Activated naive CD4-positive, alpha-beta T cell treated with anti-CD3 and anti-CD28 coated beads, Interleukin-2, amount 50 U/mL, for 24 hours (primary cell): ENCODE results near the gene NACA.
"Not testable (repeated sequence)": the region's sequence is repeated elsewhere in the genome, so short reads cannot be mapped to it uniquely, and the experiment has no call there.

Experiments
- H3K27ac Mint-ChIP-seq: one replicate; pipeline ENCODE4 v1.8.0; 2021; ENCODE audit warnings: mild to moderate bottlenecking, mixed read lengths
- H3K27me3 Mint-ChIP-seq: one replicate; pipeline ENCODE4 v1.8.0; 2021; ENCODE audit warnings: mixed read lengths
- H3K36me3 Mint-ChIP-seq: one replicate; pipeline ENCODE4 v1.8.0; 2021; ENCODE audit warnings: mixed read lengths
- H3K4me1 Mint-ChIP-seq: one replicate; pipeline ENCODE4 v1.8.0; 2021; ENCODE audit warnings: mixed read lengths
- H3K4me3 Mint-ChIP-seq: one replicate; pipeline ENCODE4 v1.8.0; 2021; ENCODE audit warnings: mild to moderate bottlenecking, mixed read lengths
- H3K9me3 Mint-ChIP-seq: one replicate; pipeline ENCODE4 v1.8.0; 2021; ENCODE audit warnings: mixed read lengths

Gene NACA

DNA sequence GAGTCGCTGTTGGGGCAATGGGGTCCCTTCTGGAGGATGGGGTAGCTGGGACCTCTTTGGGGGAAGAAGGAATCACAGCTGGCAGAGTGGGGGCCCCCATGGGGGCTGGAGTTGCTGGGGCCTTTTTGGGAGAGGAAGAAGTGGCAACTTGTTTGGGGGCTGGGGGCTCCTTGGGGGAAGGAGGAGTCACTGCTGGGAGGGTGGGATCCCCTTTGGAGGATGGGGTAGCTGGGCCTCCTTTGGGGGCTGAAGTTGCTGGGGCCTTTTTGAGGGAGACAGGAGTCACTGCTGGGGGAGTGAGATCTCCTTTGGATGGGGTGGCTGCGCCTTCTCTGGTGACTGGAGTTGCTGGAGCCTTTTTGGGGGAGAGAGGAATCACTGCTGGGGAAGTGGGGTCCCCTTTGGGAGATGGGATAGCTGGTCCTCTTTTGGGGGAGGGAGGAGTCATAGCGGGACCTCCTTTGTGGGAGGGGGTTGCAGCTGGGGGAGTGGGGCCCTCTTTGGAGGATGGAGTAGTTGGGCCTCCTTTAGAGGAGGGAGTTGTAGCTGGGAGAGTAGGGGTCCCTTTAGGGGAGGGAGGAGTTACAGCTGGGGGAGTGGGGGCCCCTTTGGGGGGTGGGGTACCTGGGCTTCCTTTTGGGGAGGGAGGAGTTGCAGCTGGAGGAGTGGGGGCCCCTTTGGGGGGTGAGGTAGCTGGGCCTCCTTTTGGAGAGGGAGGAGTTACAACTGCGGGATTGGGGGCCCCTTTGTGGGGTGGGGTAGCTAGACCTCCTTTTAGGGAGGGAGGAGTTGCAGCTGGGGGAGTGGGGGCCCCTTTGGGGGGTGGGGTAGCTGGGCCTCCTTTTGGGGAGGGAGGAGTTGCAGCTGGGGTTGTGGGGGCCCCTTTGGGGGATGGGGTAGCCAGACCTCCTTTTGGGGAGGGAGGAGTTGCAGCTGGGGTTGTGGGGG, 7.9 kb downstream of the NACA start:
- Mint-ChIP-seq H3K36me3 (peaks cover 53% of the 10 kb centered on the region), H3K27ac (peak overlapping the region; percentile 82), H3K4me1 (peaks cover 62% of the 10 kb centered on the region), H3K9me3 (no peaks in the 10 kb centered on the region), H3K27me3 (no peaks in the 10 kb centered on the region), H3K4me3 (peak overlapping the region; percentile 23)

DNA sequence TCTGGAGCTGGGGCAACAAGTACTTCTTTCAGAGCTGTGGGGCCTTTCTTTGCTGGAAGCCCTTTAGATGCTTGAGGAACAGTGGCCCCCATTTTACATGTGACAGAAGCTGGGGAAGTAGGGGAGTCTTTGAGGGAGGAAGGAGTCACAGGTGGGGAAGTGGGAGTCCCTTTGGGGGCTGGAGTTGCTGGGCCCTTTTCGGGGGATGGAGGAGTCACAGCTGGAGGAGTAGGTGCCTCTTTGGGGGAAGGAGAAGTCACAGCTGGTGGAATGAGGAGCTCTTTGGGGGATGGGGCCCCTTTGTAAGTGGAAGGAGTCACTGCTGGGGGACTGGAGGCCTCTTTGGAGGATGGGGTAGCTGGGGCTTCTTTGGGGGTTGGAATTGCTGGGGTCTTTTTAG, 8.6 kb downstream of the NACA start:
- Mint-ChIP-seq H3K4me1 (peaks cover 55% of the 10 kb centered on the region), H3K27ac (peak overlapping the region; percentile 66), H3K36me3 (peaks cover 51% of the 10 kb centered on the region), H3K27me3 (no peaks in the 10 kb centered on the region), H3K9me3 (no peaks in the 10 kb centered on the region), H3K4me3 (peak overlapping the region; percentile 6)

DNA sequence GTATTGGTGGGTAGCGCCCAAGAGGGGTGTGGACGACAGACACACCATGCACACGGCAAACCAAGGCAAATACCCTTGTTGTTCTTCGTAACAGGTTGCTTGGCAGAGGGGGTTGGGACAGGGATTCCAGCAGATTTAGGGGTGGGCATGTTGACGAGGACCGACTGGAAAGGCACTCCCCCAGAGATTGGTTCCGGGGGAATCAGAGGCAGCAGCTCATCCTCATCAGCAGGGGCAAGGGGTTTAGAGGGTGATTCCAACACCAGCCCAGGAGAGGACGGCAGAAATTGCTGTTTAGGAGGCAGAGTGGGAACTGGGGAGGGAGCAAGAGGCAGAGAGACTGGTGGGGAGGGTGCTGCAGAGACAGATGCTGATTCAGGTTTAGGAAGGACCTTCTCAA, 9.3 kb downstream of the NACA start:
- H3K27me3 Mint-ChIP-seq: no peaks in the 10 kb centered on the region
- peak overlapping the region; percentile 5 for H3K4me3 Mint-ChIP-seq
- peaks cover 48% of the 10 kb centered on the region for H3K4me1 Mint-ChIP-seq
- H3K9me3 Mint-ChIP-seq: no peaks in the 10 kb centered on the region
- H3K36me3 Mint-ChIP-seq: peaks cover 46% of the 10 kb centered on the region
- H3K27ac Mint-ChIP-seq: peak overlapping the region; percentile 36

DNA sequence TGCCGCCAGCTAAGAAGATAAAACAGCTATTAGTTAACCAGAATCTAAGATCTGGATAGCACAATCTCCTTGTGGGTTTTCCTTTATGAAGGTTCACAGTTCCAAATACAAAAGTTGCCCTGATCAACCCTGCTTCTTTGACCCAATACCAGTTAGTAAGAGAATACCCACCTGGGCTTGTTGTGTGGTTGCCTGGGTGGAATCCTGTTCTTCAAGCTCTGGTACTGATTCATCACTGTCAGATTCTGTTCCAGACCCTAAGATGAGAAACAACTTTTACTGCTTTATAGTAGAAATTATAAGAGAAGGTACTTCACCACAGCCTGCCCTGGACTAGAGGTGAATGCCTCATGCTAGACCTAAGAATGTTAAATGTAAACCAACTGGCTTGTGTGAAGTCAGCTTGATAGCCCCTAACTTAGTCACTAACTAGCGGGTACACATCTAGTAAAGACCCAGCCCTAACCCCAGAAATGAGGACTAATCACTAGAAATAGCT, 10.6 kb downstream of the NACA start:
- Mint-ChIP-seq H3K4me3 (no peak overlapping the region), H3K36me3 (peaks cover 34% of the 10 kb centered on the region), H3K9me3 (no peaks in the 10 kb centered on the region), H3K27ac (peak overlapping the region; percentile 84), H3K4me1 (peaks cover 35% of the 10 kb centered on the region), H3K27me3 (no peaks in the 10 kb centered on the region)

GRCh38 chr12:56713345-56713744, 11.8 kb downstream of the NACA start:
- peaks cover 25% of the 10 kb centered on the region for H3K4me1 Mint-ChIP-seq
- peaks cover 26% of the 10 kb centered on the region for H3K36me3 Mint-ChIP-seq
- H3K27me3 Mint-ChIP-seq: no peaks in the 10 kb centered on the region

GRCh38 chr12:56709759-56710376, 15.2 kb downstream of the NACA start:
- Mint-ChIP-seq H3K27me3 (no peaks in the 10 kb centered on the region), H3K36me3 (peaks cover 17% of the 10 kb centered on the region), H3K4me1 (peaks cover 1% of the 10 kb centered on the region), H3K27ac (no peak overlapping the region), H3K4me3 (no peak overlapping the region), H3K9me3 (no peaks in the 10 kb centered on the region)

More at GRCh38 chr12:56713345-56713744, 11.8 kb downstream of the NACA start:
- H3K9me3 Mint-ChIP-seq: no peaks in the 10 kb centered on the region
- H3K27ac Mint-ChIP-seq: no peak overlapping the region
- H3K4me3 Mint-ChIP-seq: no peak overlapping the region

DNA sequence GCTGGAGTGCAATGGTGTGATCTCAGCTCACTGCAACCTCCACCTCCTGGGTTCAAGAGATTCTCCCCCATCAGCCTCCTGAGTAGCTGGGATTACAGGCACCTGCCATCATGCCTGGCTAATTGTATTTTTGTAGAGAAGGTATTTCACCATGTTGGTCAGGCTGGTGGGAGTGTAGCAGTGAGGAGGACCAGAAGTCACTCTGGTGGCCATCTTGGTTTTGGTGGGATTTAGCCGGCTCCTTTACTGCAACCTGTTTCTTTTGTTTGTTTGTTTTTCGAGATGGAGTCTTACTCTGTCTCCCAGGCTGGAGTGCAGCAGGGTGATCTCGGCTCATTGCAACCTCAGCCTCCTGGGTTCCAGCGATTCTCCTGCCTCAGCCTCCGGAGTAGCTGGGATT, 20.6 kb downstream of the NACA start:
- not testable (repeated sequence) for H3K9me3 Mint-ChIP-seq, H3K27me3 Mint-ChIP-seq, H3K36me3 Mint-ChIP-seq, H3K4me1 Mint-ChIP-seq, H3K4me3 Mint-ChIP-seq, H3K27ac Mint-ChIP-seq

DNA sequence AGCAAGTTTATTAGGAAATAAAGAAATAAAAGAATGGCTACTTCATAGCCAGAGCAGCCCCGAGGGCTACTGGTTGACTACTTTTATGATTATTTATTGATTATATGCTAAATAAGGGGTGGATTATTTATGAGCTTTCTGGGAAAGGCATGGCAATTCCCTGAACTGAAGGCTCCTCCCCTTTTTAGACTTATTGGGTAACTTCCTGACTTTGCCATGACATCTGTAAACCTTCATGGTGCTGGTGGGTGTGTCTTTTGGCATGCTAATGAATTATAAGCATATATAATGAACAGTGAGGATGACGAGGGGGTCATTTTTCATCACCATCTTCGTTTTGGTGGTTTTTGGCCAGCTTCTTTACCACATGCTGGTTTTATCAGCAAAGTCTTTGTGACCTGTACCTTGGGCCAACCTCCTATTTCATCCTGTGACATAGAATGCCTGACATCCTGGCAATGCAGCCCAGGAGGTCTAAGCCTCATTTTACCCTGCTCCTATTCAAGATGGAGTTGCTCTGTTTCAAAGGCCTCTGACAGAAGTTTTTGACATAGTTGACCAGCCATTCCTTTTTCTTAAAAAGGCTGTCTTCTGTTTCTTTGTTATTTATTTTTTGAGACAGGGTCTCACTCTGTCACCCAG, 26.0 kb downstream of the NACA start:
- H3K27me3 Mint-ChIP-seq: no peaks in the 10 kb centered on the region
- H3K27ac Mint-ChIP-seq: no peak overlapping the region
- no peak overlapping the region for H3K4me3 Mint-ChIP-seq
- H3K9me3 Mint-ChIP-seq: no peaks in the 10 kb centered on the region
- no peaks in the 10 kb centered on the region for H3K36me3 Mint-ChIP-seq
- H3K4me1 Mint-ChIP-seq: no peaks in the 10 kb centered on the region

- Mint-ChIP-seq H3K9me3 (no peaks in the 10 kb centered on the region), H3K4me3 (no peak overlapping the region), H3K27me3 (no peaks in the 10 kb centered on the region), H3K36me3 (no peaks in the 10 kb centered on the region), H3K27ac (no peak overlapping the region), H3K4me1 (no peaks in the 10 kb centered on the region)
Measured at GRCh38 chr12:56695327-56696101, 29.6 kb downstream of the NACA start.

DNA sequence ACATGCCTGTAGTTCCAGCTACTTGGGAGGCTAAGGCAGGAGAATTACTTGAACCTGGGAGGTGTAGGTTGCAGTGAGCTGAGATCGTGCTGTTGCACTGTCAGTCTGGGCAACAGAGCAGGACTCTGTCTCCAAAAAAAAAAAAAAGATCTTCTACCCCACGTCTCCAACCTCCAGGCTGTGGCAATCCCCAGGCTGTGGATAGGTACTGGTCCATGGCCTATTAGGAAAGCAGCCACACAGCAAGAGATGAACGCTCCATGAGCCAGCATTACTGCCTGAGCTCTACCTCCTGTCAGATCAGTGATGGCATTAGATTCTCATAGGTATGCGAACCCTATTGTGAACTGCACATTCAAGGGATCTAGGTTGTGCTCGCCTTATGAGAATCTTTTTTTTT, 30.9 kb downstream of the NACA start:
- H3K27me3 Mint-ChIP-seq: no peaks in the 10 kb centered on the region
- peaks cover 2% of the 10 kb centered on the region for H3K4me1 Mint-ChIP-seq
- no peaks in the 10 kb centered on the region for H3K9me3 Mint-ChIP-seq
- no peak overlapping the region for H3K27ac Mint-ChIP-seq
- H3K4me3 Mint-ChIP-seq: no peak overlapping the region
- H3K36me3 Mint-ChIP-seq: no peaks in the 10 kb centered on the region

DNA sequence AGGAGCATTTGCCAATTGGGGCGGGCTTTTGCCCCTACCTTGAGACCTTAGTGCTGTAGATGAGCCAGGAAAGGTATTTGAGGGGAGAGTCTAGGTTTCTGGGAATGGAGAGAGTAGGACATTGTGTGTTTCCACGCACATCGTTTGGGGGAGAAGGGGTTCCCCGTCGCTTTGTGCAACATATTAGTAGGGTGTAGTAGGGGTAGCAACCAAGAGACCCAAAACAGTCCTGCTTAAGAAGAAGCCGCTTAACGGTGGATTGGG, 36.3 kb downstream of the NACA start:
- peaks cover 24% of the 10 kb centered on the region for H3K36me3 Mint-ChIP-seq
- H3K9me3 Mint-ChIP-seq: no peaks in the 10 kb centered on the region
- H3K4me3 Mint-ChIP-seq: peak overlapping the region; percentile 100
- H3K4me1 Mint-ChIP-seq: peaks cover 27% of the 10 kb centered on the region
- H3K27ac Mint-ChIP-seq: peak overlapping the region; percentile 100
- H3K27me3 Mint-ChIP-seq: no peaks in the 10 kb centered on the region

- Mint-ChIP-seq H3K27me3 (no peaks in the 10 kb centered on the region), H3K4me1 (peaks cover 28% of the 10 kb centered on the region), H3K4me3 (peak within 1 kb of the TSS; percentile 100)
Measured at GRCh38 chr12:56688129-56688845, 36.8 kb downstream of the NACA start, which contains the start of gene PTGES3. PTGES3 (minus strand) TSS chr12:56688284; CDS start chr12:56687999, 285 bp downstream.

GRCh38 chr12:56687223-56688128, 37.6 kb downstream of the NACA start:
- Mint-ChIP-seq H3K4me1 (peaks cover 28% of the 10 kb centered on the region), H3K27me3 (no peaks in the 10 kb centered on the region), H3K4me3 (peak overlapping the region; percentile 100), H3K36me3 (peaks cover 24% of the 10 kb centered on the region), H3K27ac (peak overlapping the region; percentile 100), H3K9me3 (no peaks in the 10 kb centered on the region)

More at GRCh38 chr12:56688129-56688845, 36.8 kb downstream of the NACA start, which contains the start of gene PTGES3:
- Mint-ChIP-seq H3K9me3 (no peaks in the 10 kb centered on the region), H3K27ac (peak within 1 kb of the TSS; percentile 100), H3K36me3 (peaks cover 24% of the 10 kb centered on the region)
